Suprapubic skin (tissue), 3 donors: Measurements from ENCODE around the gene SCUBE3.

Source experiments
- EP300 ChIP-seq: sonication (generic); formaldehyde crosslinking; IDR thresholded peaks from one replicate; pipeline ENCODE4 v1.6.1; 2017; ENCODE audit warnings: antibody characterized with exemption
- POLR2A ChIP-seq, 2 donors: fragments of 450-650 bp; IDR thresholded peaks; one replicate each; pipeline ENCODE4 v1.6.1; 2017; ENCODE audit warnings: antibody characterized with exemption in 2 of 2, mild to moderate bottlenecking in 2 of 2, moderate library complexity in 2 of 2
- TF ChIP-seq, protein P1 (sequence below), 2 donors: fragments of 200-600 bp in 1 of 2; fragments of 450-650 bp in 1 of 2; sonication (generic) in 1 of 2; IDR thresholded peaks; one replicate each; pipeline ENCODE4 v1.5.1; 2016 to 2019; ENCODE audit warnings: antibody characterized with exemption in 2 of 2, mild to moderate bottlenecking in 1 of 2, moderate library complexity in 1 of 2

DNA sequence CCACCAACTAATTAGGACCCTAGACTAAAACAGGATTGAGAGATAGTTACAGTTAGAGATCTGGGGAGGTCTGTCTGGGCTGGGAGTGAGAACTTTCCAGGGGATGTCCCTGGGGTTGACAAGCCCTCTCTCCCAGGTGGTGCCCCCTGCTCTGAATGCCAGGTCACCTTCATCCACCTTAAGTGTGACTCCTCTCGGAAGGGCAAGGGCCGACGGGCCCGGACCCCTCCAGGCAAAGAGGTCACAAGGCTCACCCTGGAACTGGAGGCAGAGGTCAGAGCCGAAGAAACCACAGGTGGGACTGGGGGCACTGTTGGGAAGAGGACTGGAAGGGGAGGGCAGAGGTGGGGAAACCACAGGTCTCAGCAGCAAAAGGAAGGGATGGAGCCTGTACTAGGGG is 28.7 kb downstream of the SCUBE3 start:
- TF ChIP-seq, protein P1, sequence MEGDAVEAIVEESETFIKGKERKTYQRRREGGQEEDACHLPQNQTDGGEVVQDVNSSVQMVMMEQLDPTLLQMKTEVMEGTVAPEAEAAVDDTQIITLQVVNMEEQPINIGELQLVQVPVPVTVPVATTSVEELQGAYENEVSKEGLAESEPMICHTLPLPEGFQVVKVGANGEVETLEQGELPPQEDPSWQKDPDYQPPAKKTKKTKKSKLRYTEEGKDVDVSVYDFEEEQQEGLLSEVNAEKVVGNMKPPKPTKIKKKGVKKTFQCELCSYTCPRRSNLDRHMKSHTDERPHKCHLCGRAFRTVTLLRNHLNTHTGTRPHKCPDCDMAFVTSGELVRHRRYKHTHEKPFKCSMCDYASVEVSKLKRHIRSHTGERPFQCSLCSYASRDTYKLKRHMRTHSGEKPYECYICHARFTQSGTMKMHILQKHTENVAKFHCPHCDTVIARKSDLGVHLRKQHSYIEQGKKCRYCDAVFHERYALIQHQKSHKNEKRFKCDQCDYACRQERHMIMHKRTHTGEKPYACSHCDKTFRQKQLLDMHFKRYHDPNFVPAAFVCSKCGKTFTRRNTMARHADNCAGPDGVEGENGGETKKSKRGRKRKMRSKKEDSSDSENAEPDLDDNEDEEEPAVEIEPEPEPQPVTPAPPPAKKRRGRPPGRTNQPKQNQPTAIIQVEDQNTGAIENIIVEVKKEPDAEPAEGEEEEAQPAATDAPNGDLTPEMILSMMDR (IDR thresholded peaks at IDR 0.05): no peak
- TF ChIP-seq POLR2A (IDR thresholded peaks at IDR 0.05) (no peak), EP300 (no peak)
